ENCODE measurements around the gene COMMD4. TPM values are rescaled to one million over a fixed set of nuclear protein-coding genes. Genes with fewer than 3 reads are reported as not detected.

Gene COMMD4
- total and polyA plus RNA-seq, 10 of the 15 experiments (the other 5 are each of a cell fraction or from before 2014, with no cell fraction given), result 14.5 to 118 (median 75.3) TPM

DNA sequence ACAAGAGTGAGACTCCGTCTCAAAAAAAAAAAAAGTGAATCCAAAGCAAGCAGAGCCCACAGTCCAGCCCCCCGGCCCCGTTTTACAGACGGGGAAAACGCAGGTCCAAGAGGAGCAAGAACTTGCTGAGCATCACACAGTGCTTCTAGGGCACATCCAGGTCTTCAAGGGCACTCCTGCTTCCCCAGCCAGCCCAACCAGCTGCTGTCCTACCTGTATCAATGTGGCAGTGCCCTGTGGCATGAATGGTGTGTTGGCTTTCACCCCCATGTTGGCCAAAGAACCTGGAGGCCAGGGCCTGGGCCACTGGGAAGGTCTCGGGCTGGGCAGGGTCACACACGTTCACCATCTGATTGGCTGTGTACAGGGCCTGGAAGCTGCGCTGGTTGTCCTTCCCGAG lies 27.9 kb downstream of the COMMD4 start:
- RAD21 ChIA-PET (ENCODE audit: unreplicated experiment), result no interaction called here
- H3K4me2 ChIP-seq (ENCODE audit: control insufficient read depth, insufficient read depth), result no peak overlapping the region
- H3K4me3 ChIP-seq, result no peak overlapping the region
- FAIRE-seq (no peak), DNase-seq (ENCODE audit: low read depth, low spot score) (no peak), ATAC-seq (no peak)
- intact Hi-C loops (cut with micrococcal nuclease; ENCODE audit: unreplicated experiment) (no loop called here), in situ Hi-C loops (cut with MboI) (no loop called here)
- H2AFZ ChIP-seq (ENCODE audit: control insufficient read depth, low read depth, low read length), result no peak overlapping the region
- TF ChIP-seq HCFC1 (IDR thresholded peaks at IDR 0.05; ENCODE audit: low read length) (no peak), CBX5 (IDR thresholded peaks at IDR 0.05; ENCODE audit: low read depth) (no peak), ZNF24 (IDR thresholded peaks at IDR 0.05) (no peak), BRCA1 (IDR thresholded peaks at IDR 0.05; ENCODE audit: low read depth, low read length) (no peak), SIN3A (IDR thresholded peaks at IDR 0.05; ENCODE audit: low read depth, low read length) (no peak), SUPT20H (IDR thresholded peaks at IDR 0.05; ENCODE audit: borderline replicate concordance, control insufficient read depth, low read depth, low read length) (no peak), IKZF2 (IDR thresholded peaks at IDR 0.05) (no peak), STAT3 (IDR thresholded peaks at IDR 0.05; ENCODE audit: low read depth, low read length) (no peak), BACH1 (IDR thresholded peaks at IDR 0.05; ENCODE audit: borderline replicate concordance) (no peak), SRF (IDR thresholded peaks at IDR 0.05; ENCODE audit: low read depth in 2 of 2, low read length in 2 of 2) (no peak), ZNF207 (IDR thresholded peaks at IDR 0.05; ENCODE audit: borderline replicate concordance) (no peak), SP1 (IDR thresholded peaks at IDR 0.05; ENCODE audit: low read depth, low read length) (no peak)
- TF ChIP-seq, protein P1, sequence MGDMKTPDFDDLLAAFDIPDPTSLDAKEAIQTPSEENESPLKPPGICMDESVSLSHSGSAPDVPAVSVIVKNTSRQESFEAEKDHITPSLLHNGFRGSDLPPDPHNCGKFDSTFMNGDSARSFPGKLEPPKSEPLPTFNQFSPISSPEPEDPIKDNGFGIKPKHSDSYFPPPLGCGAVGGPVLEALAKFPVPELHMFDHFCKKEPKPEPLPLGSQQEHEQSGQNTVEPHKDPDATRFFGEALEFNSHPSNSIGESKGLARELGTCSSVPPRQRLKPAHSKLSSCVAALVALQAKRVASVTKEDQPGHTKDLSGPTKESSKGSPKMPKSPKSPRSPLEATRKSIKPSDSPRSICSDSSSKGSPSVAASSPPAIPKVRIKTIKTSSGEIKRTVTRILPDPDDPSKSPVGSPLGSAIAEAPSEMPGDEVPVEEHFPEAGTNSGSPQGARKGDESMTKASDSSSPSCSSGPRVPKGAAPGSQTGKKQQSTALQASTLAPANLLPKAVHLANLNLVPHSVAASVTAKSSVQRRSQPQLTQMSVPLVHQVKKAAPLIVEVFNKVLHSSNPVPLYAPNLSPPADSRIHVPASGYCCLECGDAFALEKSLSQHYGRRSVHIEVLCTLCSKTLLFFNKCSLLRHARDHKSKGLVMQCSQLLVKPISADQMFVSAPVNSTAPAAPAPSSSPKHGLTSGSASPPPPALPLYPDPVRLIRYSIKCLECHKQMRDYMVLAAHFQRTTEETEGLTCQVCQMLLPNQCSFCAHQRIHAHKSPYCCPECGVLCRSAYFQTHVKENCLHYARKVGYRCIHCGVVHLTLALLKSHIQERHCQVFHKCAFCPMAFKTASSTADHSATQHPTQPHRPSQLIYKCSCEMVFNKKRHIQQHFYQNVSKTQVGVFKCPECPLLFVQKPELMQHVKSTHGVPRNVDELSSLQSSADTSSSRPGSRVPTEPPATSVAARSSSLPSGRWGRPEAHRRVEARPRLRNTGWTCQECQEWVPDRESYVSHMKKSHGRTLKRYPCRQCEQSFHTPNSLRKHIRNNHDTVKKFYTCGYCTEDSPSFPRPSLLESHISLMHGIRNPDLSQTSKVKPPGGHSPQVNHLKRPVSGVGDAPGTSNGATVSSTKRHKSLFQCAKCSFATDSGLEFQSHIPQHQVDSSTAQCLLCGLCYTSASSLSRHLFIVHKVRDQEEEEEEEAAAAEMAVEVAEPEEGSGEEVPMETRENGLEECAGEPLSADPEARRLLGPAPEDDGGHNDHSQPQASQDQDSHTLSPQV (IDR thresholded peaks at IDR 0.05), result no peak
- BruUV-seq (replicated peaks), result no TSS peak
- no peaks in the 10 kb centered on the region for H3K27me3 ChIP-seq (replicated peaks in 1 of 2; ENCODE audit: control insufficient read depth in 2 of 2, insufficient read depth in 2 of 2, low read length in 1 of 2)
- POLR2A ChIA-PET, result no interaction called here
- peaks cover 0 to 12% of the 10 kb centered on the region in 2 experiments for H3K36me3 ChIP-seq (ENCODE audit: control insufficient read depth in 2 of 2, insufficient read depth in 2 of 2, low read length in 1 of 2)
- SMC1A ChIA-PET (ENCODE audit: uncharacterized antibody, unreplicated experiment), result interaction anchor here (0.7 kb wide), 1 partner anchor 13 kb away, joined by 3 read pairs; no protein-coding TSS in a partner anchor
- no peaks in the 10 kb centered on the region for H3K9me3 ChIP-seq (replicated peaks; ENCODE audit: control insufficient read depth, insufficient read depth, low read length)
- H3K9ac ChIP-seq (ENCODE audit: control insufficient read depth, insufficient read depth, low read length), result no peak overlapping the region
- 92% methylated on average over 9 of the region's 9 CpGs for WGBS (ENCODE audit: insufficient coverage, insufficient replicate concordance, low lambda C conversion rate, missing lambda C conversion rate)
- peaks cover 5% of the 10 kb centered on the region for H3K79me2 ChIP-seq (ENCODE audit: control insufficient read depth, insufficient read depth, low read length)
- peaks cover 6% of the 10 kb centered on the region for H3K4me1 ChIP-seq (ENCODE audit: control insufficient read depth, insufficient read depth, low read length)
- H4K20me1 ChIP-seq (ENCODE audit: control insufficient read depth, insufficient read depth), result no peaks in the 10 kb centered on the region
- no peak overlapping the region for H3K27ac ChIP-seq (ENCODE audit: control insufficient read depth, insufficient read depth)
- CTCF ChIA-PET, result interaction anchor here (1.4 kb wide), 1 partner anchor 276 kb away, joined by 3 read pairs; the partner anchor contains the start of gene IMP3

Measured in GM12878 (cell line).